HepG2 (cell line): ENCODE data around the gene RFC1. TPM values are rescaled to one million over a fixed set of nuclear protein-coding genes. Genes with fewer than 3 reads are reported as not detected.

Source experiments
- ATAC-seq: fragments of 200-7000 bp; cut with Tn5 transposase; 3 replicates; pipeline ENCODE4 v1.9.1; 2020; ENCODE audit warnings: mild to moderate bottlenecking, moderate library complexity
- BruUV-seq: library from RNA; stranded (reverse); fragments of 400-500 nt; replicated peaks from 2 replicates; lab custom pipeline; 2021; lab: Mats Ljungman, UMichigan
- CTCF ChIA-PET: fragments of 300-600 bp; formaldehyde crosslinking; extraction: SDS; loops from one replicate; lab custom pipeline; 2021; ENCODE audit warnings: low total read pairs, inconsistent platforms, low intra/inter-chr PET ratio; lab: Yijun Ruan, JAX
- POLR2A ChIA-PET: fragments of 350-600 bp; sonication (Branson Sonifier 250); formaldehyde crosslinking; loops from one replicate; lab custom pipeline; 2020; ENCODE audit warnings: antibody characterized with exemption, inconsistent platforms; lab: Yijun Ruan, JAX
- DNase-seq: peaks from one replicate; pipeline ENCODE4 v3.0.0-alpha.2; 2015; ENCODE audit warnings: low spot score
- FAIRE-seq: peaks from 3 replicates; lab custom pipeline; 2011; peaks lifted over from hg19 to GRCh38; lab: Jason Lieb, UNC
- H2AFZ ChIP-seq: one replicate; pipeline ENCODE4 v1.6.1; 2011; ENCODE audit warnings: low read length, inconsistent platforms
- H3K27ac ChIP-seq: fragments of 300-600 bp; 3 replicates; pipeline ENCODE4 v1.8.0; 2011; ENCODE audit warnings: mixed run types, mild to moderate bottlenecking, mixed read lengths, low read length, inconsistent platforms; ENCODE audit not compliant: insufficient read depth; ENCODE audit errors: extremely low read length
- H3K27me3 ChIP-seq, 2 experiments: fragments of 200-600 bp in 1 of 2; 2 replicates in 1 of 2; 3 replicates in 1 of 2; pipeline versions ENCODE4 v1.6.0 to v1.8.0; 2011; ENCODE audit warnings: low read length in 2 of 2, mild to moderate bottlenecking in 2 of 2, moderate library complexity in 2 of 2, inconsistent platforms in 1 of 2; ENCODE audit not compliant: insufficient read depth in 2 of 2, control insufficient read depth in 1 of 2
- H3K36me3 ChIP-seq, 2 experiments: fragments of 200-600 bp in 1 of 2; replicated peaks in 1 of 2; 2 replicates in 1 of 2; 3 replicates in 1 of 2; pipeline versions ENCODE4 v1.5.1 to v1.8.0; 2011; ENCODE audit warnings: low read length in 2 of 2, inconsistent platforms in 1 of 2; ENCODE audit not compliant: insufficient read depth in 2 of 2, control insufficient read depth in 1 of 2
- H3K4me1 ChIP-seq: 2 replicates; pipeline ENCODE4 v1.5.1; 2012; ENCODE audit warnings: low read length, inconsistent platforms; ENCODE audit not compliant: insufficient read depth
- H3K4me2 ChIP-seq: 2 replicates; pipeline ENCODE4 v1.6.0; 2011; ENCODE audit warnings: low read depth, low read length, inconsistent platforms
- H3K4me3 ChIP-seq, 3 experiments: fragments of 200-600 bp in 1 of 3; sonication (generic), shearing (Covaris generic) in 1 of 3; replicated peaks in 1 of 3; 2 replicates each; pipeline ENCODE4 v1.5.1; 2011 to 2016; ENCODE audit warnings: low read length in 3 of 3, inconsistent platforms in 2 of 3, low read depth in 2 of 3, mild to moderate bottlenecking in 2 of 3, control low read depth in 1 of 3, mixed read lengths in 1 of 3; ENCODE audit not compliant: insufficient read depth in 1 of 3
- H3K79me2 ChIP-seq: one replicate; pipeline ENCODE4 v1.6.1; 2011; ENCODE audit warnings: low read length, inconsistent platforms; ENCODE audit not compliant: insufficient read depth
- H3K9ac ChIP-seq: 2 replicates; pipeline ENCODE4 v1.6.0; 2011; ENCODE audit warnings: mild to moderate bottlenecking, low read depth, low read length, inconsistent platforms; ENCODE audit not compliant: insufficient read depth
- H3K9me3 ChIP-seq: 2 replicates; pipeline ENCODE4 v1.5.1; 2012; ENCODE audit warnings: mild to moderate bottlenecking, low read length
- H4K20me1 ChIP-seq: 2 replicates; pipeline ENCODE4 v1.6.0; 2011; ENCODE audit warnings: inconsistent platforms, mild to moderate bottlenecking, low read length, moderate library complexity; ENCODE audit not compliant: insufficient read depth
- ARID5B ChIP-seq: IDR thresholded peaks from 2 replicates; pipeline ENCODE4 v1.4.0; 2020; ENCODE audit warnings: mild to moderate bottlenecking, missing genetic modification reagents
- EP300 ChIP-seq, 3 experiments: sonication (generic) in 1 of 3; formaldehyde crosslinking in 1 of 3; IDR thresholded peaks; 2 replicates each; pipeline versions ENCODE4 v1.5.1 to v1.6.1; 2011 to 2020; ENCODE audit warnings: low read depth in 2 of 3, low read length in 2 of 3, borderline replicate concordance in 1 of 3, improper control_type of control experiment in 1 of 3, mild to moderate bottlenecking in 1 of 3, missing genetic modification reagents in 1 of 3, moderate library complexity in 1 of 3
- JARID2 ChIP-seq: sonication (generic); formaldehyde crosslinking; IDR thresholded peaks from 2 replicates; pipeline ENCODE4 v1.8.1; 2023; ENCODE audit warnings: missing genetic modification reagents, inconsistent platforms; ENCODE audit not compliant: insufficient replicate concordance
- MAFK ChIP-seq, 2 experiments: IDR thresholded peaks in 1 of 2; conservative IDR thresholded peaks in 1 of 2; 2 replicates each; pipeline ENCODE4 v1.6.1; 2011; ENCODE audit warnings: improper control_type of control experiment in 2 of 2, low read length in 2 of 2
- PBX3 ChIP-seq: sonication (generic); formaldehyde crosslinking; IDR thresholded peaks from 2 replicates; pipeline ENCODE4 v1.8.1; 2023; ENCODE audit warnings: missing genetic modification reagents, inconsistent platforms, borderline replicate concordance
- RXRA ChIP-seq: sonication (generic); formaldehyde crosslinking; IDR thresholded peaks from 2 replicates; pipeline ENCODE4 v1.5.1; 2020; ENCODE audit warnings: missing genetic modification reagents
- SOX13 ChIP-seq, 3 experiments: fragments of 450-650 bp in 1 of 3; sonication (generic) in 1 of 3; formaldehyde crosslinking in 1 of 3; IDR thresholded peaks in 2 of 3; conservative IDR thresholded peaks in 1 of 3; 2 replicates each; pipeline versions ENCODE4 v1.5.0 to v1.6.1; 2016 to 2020; ENCODE audit warnings: antibody characterized with exemption in 1 of 3, mild to moderate bottlenecking in 1 of 3, missing compliant biosample characterization in 1 of 3, missing genetic modification reagents in 1 of 3, moderate library complexity in 1 of 3
- ZNF30 ChIP-seq: sonication (generic); formaldehyde crosslinking; IDR thresholded peaks from 2 replicates; pipeline ENCODE4 v1.5.0; 2020; ENCODE audit warnings: mild to moderate bottlenecking, missing genetic modification reagents
- ZNF780A ChIP-seq: sonication (generic); formaldehyde crosslinking; IDR thresholded peaks from 2 replicates; pipeline ENCODE4 v1.8.0; 2022; ENCODE audit warnings: mild to moderate bottlenecking, missing genetic modification reagents, moderate library complexity
- WGBS: methylation state at CpG from one replicate; pipeline ENCODE4 v1.1.6; 2017; ENCODE audit warnings: low lambda C conversion rate; 5-methylcytosine and 5-hydroxymethylcytosine counted together
- in situ Hi-C: cut with HindIII; loops from 2 replicates; pipeline ENCODE4 v1.10.0; 2017; ENCODE audit warnings: low pct_unique_long_range_greater_than_20kb; ENCODE audit not compliant: extremely low pct_ligation_motif_present
- intact Hi-C: fragments of 100-400 bp; cut with micrococcal nuclease; formaldehyde crosslinking; loops from one replicate; pipeline ENCODE4 v1.10.0; 2022; ENCODE audit not compliant: unreplicated experiment
- polyA plus RNA-seq, 8 experiments: library from polyadenylated mRNA; depleted of rRNA in 3 of 8; stranded (reverse) in 7 of 8; unstranded in 1 of 8; fragments of >200 nt; fragmentation: Illumina TruSeq in 4 of 8; extraction: Trizol in 4 of 8; gene quantifications; 2 replicates each; pipeline versions ENCODE4 v1.2.1 to v1.2.3, GENCODE V29; 2011 to 2016; ENCODE audit warnings: low read depth in 4 of 8, missing spikeins in 1 of 8, mixed read lengths in 1 of 8; ENCODE audit not compliant: insufficient read depth in 1 of 8
- total RNA-seq, 5 experiments: library from RNA; depleted of rRNA; stranded (reverse); fragments of >200 nt; fragmentation: Illumina TruSeq; extraction: Trizol; gene quantifications; 2 replicates each; pipeline ENCODE4 v1.2.3, GENCODE V29; 2016; ENCODE audit warnings: low read depth in 1 of 5

The RFC1 gene
- total and polyA plus RNA-seq, 2 of the 13 experiments (the other 11 are each of a cell fraction or from before 2014, with no cell fraction given), result 15.9 to 78.8 TPM

- peak; percentile 63; the same call in 1 of the 2 replicates for TF ChIP-seq ARID5B
Measured at GRCh38 chr4:39324897-39325613, 41.1 kb downstream of the RFC1 start (continued).

GRCh38 chr4:39324446-39324845, 41.7 kb downstream of the RFC1 start:
- 96% methylated on average over 2 of the region's 2 CpGs for WGBS
- POLR2A ChIA-PET, result no interaction called here
- TF ChIP-seq RXRA (CRISPR knock-in tag) (no peak), ZNF30 (CRISPR knock-in tag) (no peak), PBX3 (CRISPR knock-in tag) (no peak), MAFK (conservative IDR thresholded peaks at IDR 0.05 in 1 of 2, IDR thresholded peaks at IDR 0.05 in 1 of 2; ENCODE audit: low read length in 2 of 2) (no peak), SOX13 (IDR thresholded peaks at IDR 0.05) (no peak), SOX13 (CRISPR knock-in tag; conservative IDR thresholded peaks at IDR 0.05 in 1 of 2, IDR thresholded peaks at IDR 0.05 in 1 of 2) (peak in 1 of 2 experiments; percentile 40; a peak in 1 of 4 replicates), JARID2 (CRISPR knock-in tag) (no peak), EP300 (IDR thresholded peaks at IDR 0.05; ENCODE audit: low read depth in 2 of 2, low read length in 2 of 2) (no peak), EP300 (CRISPR knock-in tag; IDR thresholded peaks at IDR 0.05; ENCODE audit: borderline replicate concordance) (no peak), ZNF780A (no peak)
- no peak overlapping the region for H3K9ac ChIP-seq
- DNase-seq, result peak; percentile 31
- H3K27ac ChIP-seq, result peak overlapping the region; percentile 48
- H3K4me2 ChIP-seq, result no peak overlapping the region
- H4K20me1 ChIP-seq, result no peaks in the 10 kb centered on the region
- no peak overlapping the region for H3K4me3 ChIP-seq
- CTCF ChIA-PET, result no interaction called here
- no peak for FAIRE-seq
- in situ Hi-C loops (no loop called here), intact Hi-C loops (no loop called here)
- peaks cover 27% of the 10 kb centered on the region for H3K79me2 ChIP-seq
- no peaks in the 10 kb centered on the region for H3K27me3 ChIP-seq
- no peak; the same call in 2 of the 3 replicates for ATAC-seq
- H2AFZ ChIP-seq, result no peak overlapping the region
- H3K4me1 ChIP-seq, result peaks cover 64% of the 10 kb centered on the region
- H3K9me3 ChIP-seq, result no peaks in the 10 kb centered on the region
- peaks cover 2 to 62% of the 10 kb centered on the region in 2 experiments for H3K36me3 ChIP-seq
- BruUV-seq, result TSS peak; percentile 38
